ENCODE results near the gene PPP2R2B.

- TF ChIP-seq CTCF (IDR thresholded peaks at IDR 0.05) (no peak), POLR2A (IDR thresholded peaks at IDR 0.05) (no peak)
These were observed 344.7 kb downstream of the PPP2R2B start for GRCh38 chr5:146533882-146534281.

All from testis (tissue), 2 donors.